Measurements from ENCODE around the gene EHMT2.

DNA sequence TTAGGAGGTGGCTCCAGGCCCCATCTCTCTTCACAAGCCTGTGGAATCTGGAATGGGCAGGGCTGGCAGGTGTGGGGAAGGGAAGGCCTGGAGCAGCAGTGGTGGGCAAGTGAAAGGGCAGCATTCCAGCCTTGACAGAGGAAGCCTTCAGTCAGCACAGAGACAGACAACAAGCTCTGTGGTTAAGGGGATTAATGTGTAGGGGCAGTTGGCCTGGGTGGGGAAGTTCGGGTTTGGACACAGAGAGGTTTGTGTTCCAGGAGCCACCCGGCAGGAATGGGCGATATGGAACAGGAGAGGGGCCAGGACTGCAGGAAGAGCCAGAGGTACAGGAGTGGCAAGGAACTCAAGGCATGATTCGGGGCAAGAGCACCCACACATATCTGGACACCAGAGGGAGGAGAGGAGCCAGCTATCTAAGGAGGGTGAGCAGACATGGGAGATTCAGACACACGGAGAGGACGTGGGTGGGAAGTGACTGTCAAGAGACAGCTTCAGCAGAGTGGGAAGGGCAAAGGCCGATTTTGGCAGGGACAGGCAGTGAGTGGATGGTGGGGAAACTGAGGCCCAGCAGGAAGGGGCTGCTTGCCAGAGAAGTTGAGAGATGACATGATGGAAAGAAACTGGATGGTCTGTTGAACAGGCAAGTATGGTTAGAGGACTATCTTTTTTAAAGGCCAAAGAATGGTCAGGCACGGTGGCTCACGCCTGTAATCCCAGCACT is 16.2 kb downstream of the EHMT2 start:
- TF ChIP-seq, protein P1, sequence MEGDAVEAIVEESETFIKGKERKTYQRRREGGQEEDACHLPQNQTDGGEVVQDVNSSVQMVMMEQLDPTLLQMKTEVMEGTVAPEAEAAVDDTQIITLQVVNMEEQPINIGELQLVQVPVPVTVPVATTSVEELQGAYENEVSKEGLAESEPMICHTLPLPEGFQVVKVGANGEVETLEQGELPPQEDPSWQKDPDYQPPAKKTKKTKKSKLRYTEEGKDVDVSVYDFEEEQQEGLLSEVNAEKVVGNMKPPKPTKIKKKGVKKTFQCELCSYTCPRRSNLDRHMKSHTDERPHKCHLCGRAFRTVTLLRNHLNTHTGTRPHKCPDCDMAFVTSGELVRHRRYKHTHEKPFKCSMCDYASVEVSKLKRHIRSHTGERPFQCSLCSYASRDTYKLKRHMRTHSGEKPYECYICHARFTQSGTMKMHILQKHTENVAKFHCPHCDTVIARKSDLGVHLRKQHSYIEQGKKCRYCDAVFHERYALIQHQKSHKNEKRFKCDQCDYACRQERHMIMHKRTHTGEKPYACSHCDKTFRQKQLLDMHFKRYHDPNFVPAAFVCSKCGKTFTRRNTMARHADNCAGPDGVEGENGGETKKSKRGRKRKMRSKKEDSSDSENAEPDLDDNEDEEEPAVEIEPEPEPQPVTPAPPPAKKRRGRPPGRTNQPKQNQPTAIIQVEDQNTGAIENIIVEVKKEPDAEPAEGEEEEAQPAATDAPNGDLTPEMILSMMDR (IDR thresholded peaks at IDR 0.05): no peak
- no peak for TF ChIP-seq POLR2A (IDR thresholded peaks at IDR 0.05)

Data from esophagus squamous epithelium (tissue), 4 donors.